A673 (cell line): ENCODE measurements around the gene HAND1.
"Not testable (repeated sequence)": the region's sequence is repeated elsewhere in the genome, so short reads cannot be mapped to it uniquely, and the experiment has no call there.

Experiments
- EZH2 ChIP-seq: fragments of 200-600 bp; sonication (generic); IDR thresholded peaks from 2 replicates; pipeline ENCODE4 v1.6.1; 2017; ENCODE audit warnings: borderline replicate concordance, low read depth, mild to moderate bottlenecking, mixed read lengths, antibody characterized with exemption, low read length; ENCODE audit not compliant: poor library complexity, severe bottlenecking
- TF ChIP-seq, protein P1 (sequence below): fragments of 300-800, 200-600 bp; sonication (generic); conservative IDR thresholded peaks from 2 replicates; pipeline ENCODE4 v1.5.1; 2017; ENCODE audit warnings: low read depth, mild to moderate bottlenecking, antibody characterized with exemption, low read length, moderate library complexity, mixed read lengths

DNA sequence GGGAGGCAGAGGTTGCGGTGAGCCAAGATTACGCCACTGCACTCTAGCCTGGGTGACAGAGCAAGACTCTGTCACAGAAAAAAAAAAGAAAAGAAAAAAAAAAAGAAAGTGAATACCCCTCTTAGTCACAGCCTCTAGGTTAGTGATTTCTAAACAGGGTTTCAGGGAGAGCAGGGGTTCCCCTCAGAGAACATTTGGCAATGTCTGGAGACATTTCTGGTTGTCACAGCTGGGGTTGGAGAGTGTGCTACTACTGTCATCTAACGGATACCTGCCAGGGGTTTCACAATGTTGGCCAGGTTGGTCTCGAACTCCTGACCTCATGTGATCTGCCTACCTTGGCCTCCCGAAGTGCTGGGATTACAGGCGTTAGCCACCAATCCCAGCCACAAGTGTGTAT, 37.5 kb upstream of the HAND1 start:
- TF ChIP-seq, protein P1, sequence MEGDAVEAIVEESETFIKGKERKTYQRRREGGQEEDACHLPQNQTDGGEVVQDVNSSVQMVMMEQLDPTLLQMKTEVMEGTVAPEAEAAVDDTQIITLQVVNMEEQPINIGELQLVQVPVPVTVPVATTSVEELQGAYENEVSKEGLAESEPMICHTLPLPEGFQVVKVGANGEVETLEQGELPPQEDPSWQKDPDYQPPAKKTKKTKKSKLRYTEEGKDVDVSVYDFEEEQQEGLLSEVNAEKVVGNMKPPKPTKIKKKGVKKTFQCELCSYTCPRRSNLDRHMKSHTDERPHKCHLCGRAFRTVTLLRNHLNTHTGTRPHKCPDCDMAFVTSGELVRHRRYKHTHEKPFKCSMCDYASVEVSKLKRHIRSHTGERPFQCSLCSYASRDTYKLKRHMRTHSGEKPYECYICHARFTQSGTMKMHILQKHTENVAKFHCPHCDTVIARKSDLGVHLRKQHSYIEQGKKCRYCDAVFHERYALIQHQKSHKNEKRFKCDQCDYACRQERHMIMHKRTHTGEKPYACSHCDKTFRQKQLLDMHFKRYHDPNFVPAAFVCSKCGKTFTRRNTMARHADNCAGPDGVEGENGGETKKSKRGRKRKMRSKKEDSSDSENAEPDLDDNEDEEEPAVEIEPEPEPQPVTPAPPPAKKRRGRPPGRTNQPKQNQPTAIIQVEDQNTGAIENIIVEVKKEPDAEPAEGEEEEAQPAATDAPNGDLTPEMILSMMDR: not testable (repeated sequence)
- TF ChIP-seq EZH2: not testable (repeated sequence)
